Mucosa of descending colon (tissue), 3 donors: ENCODE measurements around the gene TFDP1. TPM values are rescaled to one million over a fixed set of nuclear protein-coding genes. Genes with fewer than 3 reads are reported as not detected.

Source experiments
- ATAC-seq: fragments of 200-7000 bp; cut with Tn5 transposase; one replicate; pipeline ENCODE4 v1.9.1; 2020; ENCODE audit warnings: mild to moderate bottlenecking, moderate library complexity
- DNase-seq, 3 donors: peaks; one replicate each; pipeline ENCODE4 v3.0.0-alpha.2; 2020
- H3K36me3 ChIP-seq: fragments of 200-600 bp; one replicate; pipeline ENCODE4 v1.8.0; 2021; ENCODE audit warnings: low read depth, mild to moderate bottlenecking
- H3K4me1 ChIP-seq: fragments of 200-600 bp; one replicate; pipeline ENCODE4 v1.8.0; 2021; ENCODE audit warnings: low read depth, mild to moderate bottlenecking
- H3K4me3 ChIP-seq: fragments of 200-600 bp; one replicate; pipeline ENCODE4 v1.8.0; 2021; ENCODE audit warnings: mild to moderate bottlenecking
- H3K9me3 ChIP-seq: fragments of 200-600 bp; one replicate; pipeline ENCODE4 v1.8.0; 2021; ENCODE audit warnings: mild to moderate bottlenecking
- intact Hi-C, 2 donors: fragments of 100-400 bp; cut with DNase I in 1 of 2; cut with micrococcal nuclease in 1 of 2; formaldehyde crosslinking; loops; one replicate each; pipeline versions ENCODE4 v1.11.0 to v1.11.1; 2022; cut with DNase I, micrococcal nuclease
- total RNA-seq, 3 donors: library from RNA; stranded (reverse); fragmentation: NEBNext Ultra II Directional in 2 of 3; extraction: Animal tissue kit (Norgen Biotek cat#: 25700) in 2 of 3; gene quantifications; one replicate each; pipeline versions ENCODE4 v1.2.1 to v1.2.4, GENCODE V29; 2021 to 2023
- TF ChIP-seq, protein P1 (sequence below): fragments of 200-600 bp; IDR thresholded peaks from one replicate; pipeline ENCODE4 v1.8.0; 2022; ENCODE audit warnings: antibody characterized with exemption, mild to moderate bottlenecking
- donor health status: DM: no; HTN: no; CAD: no; lungs with moderate emphysema.
- donor health status: DM: no; HTN: no; CAD: no.
- donor health status: DM: no; HTN: yes; CAD: no.

Gene TFDP1
- total RNA-seq, 3 donors from 2014 or later: 52.7 to 66.4 (median 54.3) TPM

DNA sequence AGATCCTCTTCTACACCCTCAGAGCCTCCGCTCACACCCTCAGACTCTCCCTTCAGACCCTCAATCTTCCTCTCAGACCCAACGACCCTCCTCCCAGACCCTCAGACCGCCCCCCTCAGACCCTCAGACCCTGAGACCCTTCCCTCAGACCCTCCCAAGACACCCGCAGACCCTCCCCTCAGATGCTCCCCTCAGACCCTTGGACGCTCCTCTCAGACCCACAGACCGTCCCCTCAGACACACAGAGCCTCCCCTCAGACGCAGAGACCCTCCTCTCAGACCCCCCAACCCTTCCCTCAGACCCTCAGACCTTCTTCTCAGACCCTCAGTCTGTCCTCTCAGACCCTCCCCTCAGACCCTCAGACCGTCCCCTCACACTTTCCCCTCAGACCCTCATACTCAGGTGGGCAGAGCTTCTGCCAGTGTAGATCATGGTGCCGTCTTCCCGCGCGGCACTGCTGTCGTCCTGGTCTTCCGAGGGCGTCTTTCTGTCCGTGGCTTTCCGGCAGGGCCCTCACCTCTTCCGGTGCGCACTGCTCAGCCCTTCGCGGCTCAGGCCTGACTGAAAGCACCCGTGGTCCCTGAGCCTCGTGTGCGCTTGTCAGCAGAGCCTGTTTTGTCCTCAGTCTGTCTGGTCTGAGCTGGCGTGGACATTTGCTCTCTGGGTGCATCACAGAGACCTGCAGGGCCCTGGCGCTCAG is 18.9 kb upstream of the TFDP1 start:
- intact Hi-C loops: no loop called here
- no peaks in the 10 kb centered on the region for H3K4me1 ChIP-seq
- no peak for ATAC-seq
- TF ChIP-seq, protein P1, sequence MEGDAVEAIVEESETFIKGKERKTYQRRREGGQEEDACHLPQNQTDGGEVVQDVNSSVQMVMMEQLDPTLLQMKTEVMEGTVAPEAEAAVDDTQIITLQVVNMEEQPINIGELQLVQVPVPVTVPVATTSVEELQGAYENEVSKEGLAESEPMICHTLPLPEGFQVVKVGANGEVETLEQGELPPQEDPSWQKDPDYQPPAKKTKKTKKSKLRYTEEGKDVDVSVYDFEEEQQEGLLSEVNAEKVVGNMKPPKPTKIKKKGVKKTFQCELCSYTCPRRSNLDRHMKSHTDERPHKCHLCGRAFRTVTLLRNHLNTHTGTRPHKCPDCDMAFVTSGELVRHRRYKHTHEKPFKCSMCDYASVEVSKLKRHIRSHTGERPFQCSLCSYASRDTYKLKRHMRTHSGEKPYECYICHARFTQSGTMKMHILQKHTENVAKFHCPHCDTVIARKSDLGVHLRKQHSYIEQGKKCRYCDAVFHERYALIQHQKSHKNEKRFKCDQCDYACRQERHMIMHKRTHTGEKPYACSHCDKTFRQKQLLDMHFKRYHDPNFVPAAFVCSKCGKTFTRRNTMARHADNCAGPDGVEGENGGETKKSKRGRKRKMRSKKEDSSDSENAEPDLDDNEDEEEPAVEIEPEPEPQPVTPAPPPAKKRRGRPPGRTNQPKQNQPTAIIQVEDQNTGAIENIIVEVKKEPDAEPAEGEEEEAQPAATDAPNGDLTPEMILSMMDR: no peak
- H3K4me3 ChIP-seq: no peak overlapping the region
- H3K36me3 ChIP-seq: no peaks in the 10 kb centered on the region
- H3K9me3 ChIP-seq: no peaks in the 10 kb centered on the region
- DNase-seq: no peak

DNA sequence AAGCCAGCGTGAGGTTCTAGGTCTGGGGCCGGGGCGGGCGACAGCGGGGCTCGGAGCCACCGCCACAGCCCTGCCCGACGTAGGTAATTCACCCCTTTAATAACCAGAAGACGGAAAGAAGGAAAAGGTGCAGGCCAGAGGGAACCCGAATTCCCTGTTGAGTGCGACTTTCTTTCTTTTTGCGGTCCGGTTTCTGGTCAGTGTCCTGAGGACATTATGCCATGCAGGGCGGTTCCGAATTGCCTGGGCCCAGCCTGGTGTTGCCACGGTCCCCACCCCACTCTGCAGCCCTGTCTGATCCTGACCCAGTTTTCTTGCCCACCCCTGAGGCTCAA is 18.4 kb upstream of the TFDP1 start:
- ATAC-seq: no peak
- no peaks in the 10 kb centered on the region for H3K36me3 ChIP-seq
- no peak for DNase-seq
- no peak overlapping the region for H3K4me3 ChIP-seq
- H3K9me3 ChIP-seq: no peaks in the 10 kb centered on the region
- intact Hi-C loops: no loop called here
- TF ChIP-seq, protein P1: no peak
- no peaks in the 10 kb centered on the region for H3K4me1 ChIP-seq

DNA sequence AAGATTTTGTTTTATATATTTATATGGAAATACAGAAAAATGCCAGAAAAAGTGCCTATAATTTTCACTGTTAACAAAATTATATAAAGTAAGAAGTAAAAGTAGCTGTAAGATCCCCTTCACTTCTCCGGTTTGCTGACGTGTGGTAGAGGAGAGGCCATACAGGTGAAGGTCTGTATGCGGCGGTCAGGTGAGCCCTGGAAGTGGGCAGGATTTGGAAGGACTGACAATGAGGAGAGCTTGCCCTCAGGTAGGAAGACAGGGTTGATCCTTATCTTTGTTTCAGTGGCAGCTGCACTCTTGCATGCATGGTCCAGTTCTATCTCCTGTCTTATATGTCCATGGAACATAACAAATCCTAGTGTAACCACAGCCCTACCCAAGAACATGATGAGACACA is 16.9 kb upstream of the TFDP1 start:
- Histone ChIP-seq H3K4me3 (no peak overlapping the region), H3K36me3 (no peaks in the 10 kb centered on the region), H3K4me1 (no peaks in the 10 kb centered on the region), H3K9me3 (no peaks in the 10 kb centered on the region)
- intact Hi-C loops: no loop called here
- DNase-seq (no peak), ATAC-seq (no peak)
- TF ChIP-seq, protein P1: no peak

DNA sequence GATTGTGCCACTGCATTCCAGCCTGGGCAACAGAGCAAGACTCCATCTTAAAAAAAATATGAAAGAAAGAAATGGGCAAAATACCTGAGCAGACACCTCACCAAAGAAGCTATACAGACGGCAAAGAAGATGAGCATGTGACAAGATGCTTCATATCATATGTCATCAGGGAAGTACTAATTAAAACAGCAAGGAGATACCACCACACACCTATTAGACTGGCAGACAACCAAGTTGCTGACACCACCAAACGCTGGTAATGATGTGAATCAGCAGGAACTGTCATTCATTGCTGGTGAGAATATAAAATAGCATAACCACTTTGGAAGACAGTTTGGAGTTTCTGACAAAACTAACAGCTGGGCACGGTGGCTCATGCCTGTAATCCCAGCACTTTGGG is 11.5 kb upstream of the TFDP1 start:
- DNase-seq: no peak
- no peak for ATAC-seq
- intact Hi-C loops: no loop called here
- peaks cover 3% of the 10 kb centered on the region for H3K9me3 ChIP-seq
- H3K36me3 ChIP-seq: no peaks in the 10 kb centered on the region
- H3K4me1 ChIP-seq: no peaks in the 10 kb centered on the region
- TF ChIP-seq, protein P1: no peak
- no peak overlapping the region for H3K4me3 ChIP-seq

DNA sequence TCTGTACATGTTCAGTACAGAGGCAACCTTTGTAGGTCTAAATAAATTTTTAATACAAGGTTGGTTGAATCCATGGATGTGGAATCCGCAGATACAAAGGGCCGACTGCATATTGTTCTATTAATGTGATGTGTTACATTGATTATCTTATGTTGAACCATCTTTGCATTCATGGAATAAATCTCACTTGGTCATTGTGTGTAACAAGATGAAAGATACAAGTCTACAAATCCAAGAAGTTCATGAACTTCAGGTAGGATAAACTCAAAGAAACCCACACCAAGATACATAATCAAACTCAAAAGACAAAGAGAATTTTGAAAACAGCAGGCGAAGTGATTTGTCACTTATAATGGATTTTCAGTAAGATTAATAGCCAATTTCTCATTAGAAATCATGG is 8.0 kb upstream of the TFDP1 start:
- Histone ChIP-seq H3K9me3 (peaks cover 3% of the 10 kb centered on the region), H3K36me3 (no peaks in the 10 kb centered on the region), H3K4me1 (no peaks in the 10 kb centered on the region), H3K4me3 (no peak overlapping the region)
- DNase-seq: no peak
- TF ChIP-seq, protein P1: no peak
- no peak for ATAC-seq
- intact Hi-C loops: no loop called here

DNA sequence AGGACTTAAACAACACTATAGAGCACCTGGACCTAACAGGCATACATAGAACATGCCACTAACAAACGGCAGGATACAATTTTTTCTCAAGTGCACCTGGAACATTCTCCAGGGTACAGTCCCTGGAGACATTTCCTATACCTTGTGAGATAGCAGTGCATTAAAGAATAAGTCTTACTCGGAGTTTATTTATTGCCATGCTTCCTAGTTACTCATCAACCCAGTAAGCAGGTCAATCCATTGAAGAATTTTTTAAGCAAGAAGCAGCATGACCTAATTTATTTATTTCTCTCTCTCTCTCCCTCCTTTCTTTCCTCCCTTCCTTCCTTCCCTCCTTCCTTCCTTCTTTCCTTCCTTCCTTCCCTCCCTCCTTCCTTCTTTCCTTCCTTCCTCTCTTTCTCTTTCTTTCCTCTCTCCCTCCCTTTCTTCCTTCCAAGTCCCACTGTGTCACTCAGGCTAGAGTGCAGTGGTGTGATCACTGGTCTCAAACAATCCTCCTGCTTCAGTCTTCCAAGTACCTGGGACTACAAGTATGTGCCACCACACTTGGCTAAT is 6.6 kb upstream of the TFDP1 start:
- Histone ChIP-seq H3K4me1 (no peaks in the 10 kb centered on the region), H3K9me3 (peaks cover 3% of the 10 kb centered on the region), H3K36me3 (no peaks in the 10 kb centered on the region), H3K4me3 (no peak overlapping the region)
- no peak for ATAC-seq
- DNase-seq: no peak
- TF ChIP-seq, protein P1: no peak
- intact Hi-C loops: no loop called here
